ENCODE results near the gene CCDC69.

CCDC69 gene

GRCh38 chr5:151164687-151165392 is 59.1 kb downstream of the CCDC69 start:
- peak; percentile 76 for DNase-seq (ENCODE audit: low spot score)

DNA sequence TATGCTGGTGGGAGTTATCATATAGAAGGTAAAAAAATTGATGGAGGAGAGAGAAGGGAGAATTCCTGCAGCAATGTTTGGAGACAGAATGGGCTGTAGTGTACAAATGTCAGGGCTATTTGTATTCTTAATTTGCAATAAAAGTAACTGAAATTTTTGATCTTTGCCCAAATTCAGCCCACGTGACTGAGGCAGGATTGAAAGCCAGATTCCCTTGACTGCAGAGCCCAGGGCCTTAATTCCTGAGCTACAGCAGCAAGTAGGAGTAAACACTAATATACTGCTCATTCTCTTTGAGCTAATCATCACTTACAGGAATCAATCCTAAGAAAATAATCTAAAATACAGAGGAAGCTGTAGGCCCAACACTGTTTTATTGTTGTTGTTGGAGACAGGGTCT is 61.1 kb downstream of the CCDC69 start:
- DNase-seq (ENCODE audit: low spot score) = no peak

- DNase-seq (ENCODE audit: low spot score) = no peak
Observed at GRCh38 chr5:151159649-151160373, 64.1 kb downstream of the CCDC69 start.

DNA sequence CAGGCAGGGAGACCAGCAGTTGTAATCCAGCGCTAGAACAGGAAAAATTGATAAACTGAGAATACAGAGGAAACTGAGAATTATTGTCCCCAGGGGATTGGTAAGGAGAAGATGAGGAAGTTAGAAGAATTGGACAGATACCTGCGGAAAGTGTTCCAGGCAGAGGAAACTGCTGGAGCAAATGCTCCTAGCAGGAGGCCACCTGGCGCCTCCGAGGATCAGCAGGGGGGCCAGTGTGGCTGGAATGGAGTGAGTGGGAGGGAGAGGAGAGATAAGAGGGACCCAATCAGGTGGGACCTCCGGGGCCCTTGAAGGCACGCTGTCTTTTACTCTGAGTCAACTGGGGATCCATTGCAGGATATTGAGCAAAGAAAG is 65.6 kb downstream of the CCDC69 start:
- DNase-seq (ENCODE audit: low spot score) = no peak

DNA sequence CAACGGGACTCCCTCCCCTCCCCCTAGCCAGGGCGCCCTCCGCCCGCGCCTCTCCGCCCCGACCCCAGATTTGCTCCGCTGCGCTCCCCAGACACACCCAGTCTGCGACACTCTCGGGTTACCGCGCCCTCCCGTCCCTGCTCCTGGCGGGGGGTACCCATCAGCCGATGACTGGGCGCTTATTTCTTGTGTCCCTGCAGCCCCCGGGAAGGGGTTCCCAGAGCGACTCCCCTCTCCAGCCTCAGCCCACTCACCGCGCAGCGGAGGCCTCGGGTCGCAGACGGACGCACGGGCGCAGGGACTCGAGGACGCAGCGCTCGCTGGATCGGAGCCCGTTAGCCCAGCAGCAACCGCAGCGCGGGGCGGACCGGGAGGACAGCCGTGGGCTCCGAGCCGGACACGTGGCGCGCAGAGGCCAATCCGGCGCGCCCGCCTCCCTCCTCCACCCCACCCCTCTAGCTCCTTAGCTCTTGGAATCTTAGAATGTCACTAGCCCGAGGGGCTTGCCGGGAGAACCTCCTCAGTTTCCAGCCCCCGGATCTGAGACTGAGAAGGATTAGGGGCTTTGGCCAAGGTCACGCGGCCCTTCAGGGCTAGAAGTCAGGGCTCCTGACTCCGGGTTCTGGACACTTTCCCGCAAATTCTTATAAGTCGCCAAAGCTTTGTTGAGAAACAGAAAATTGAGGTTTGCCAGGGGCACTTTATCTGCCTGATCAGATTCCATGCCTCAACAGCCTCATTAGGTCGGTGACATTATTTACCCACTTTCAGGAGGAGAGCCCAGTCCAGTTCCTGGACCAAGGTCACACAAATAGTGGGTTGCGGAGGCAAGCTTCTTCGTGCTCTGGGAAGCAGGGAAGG is 66.2 kb downstream of the CCDC69 start, which contains the start of gene ANXA6:
Gene ANXA6 (minus strand): TSS at position 354 of the 861 bp plus-strand sequence. CDS start 9,878 bp downstream, outside the sequence.
- no peak for DNase-seq (ENCODE audit: low spot score)

GRCh38 chr5:151156507-151157420 is 67.1 kb downstream of the CCDC69 start:
- DNase-seq (ENCODE audit: low spot score) = no peak

DNA sequence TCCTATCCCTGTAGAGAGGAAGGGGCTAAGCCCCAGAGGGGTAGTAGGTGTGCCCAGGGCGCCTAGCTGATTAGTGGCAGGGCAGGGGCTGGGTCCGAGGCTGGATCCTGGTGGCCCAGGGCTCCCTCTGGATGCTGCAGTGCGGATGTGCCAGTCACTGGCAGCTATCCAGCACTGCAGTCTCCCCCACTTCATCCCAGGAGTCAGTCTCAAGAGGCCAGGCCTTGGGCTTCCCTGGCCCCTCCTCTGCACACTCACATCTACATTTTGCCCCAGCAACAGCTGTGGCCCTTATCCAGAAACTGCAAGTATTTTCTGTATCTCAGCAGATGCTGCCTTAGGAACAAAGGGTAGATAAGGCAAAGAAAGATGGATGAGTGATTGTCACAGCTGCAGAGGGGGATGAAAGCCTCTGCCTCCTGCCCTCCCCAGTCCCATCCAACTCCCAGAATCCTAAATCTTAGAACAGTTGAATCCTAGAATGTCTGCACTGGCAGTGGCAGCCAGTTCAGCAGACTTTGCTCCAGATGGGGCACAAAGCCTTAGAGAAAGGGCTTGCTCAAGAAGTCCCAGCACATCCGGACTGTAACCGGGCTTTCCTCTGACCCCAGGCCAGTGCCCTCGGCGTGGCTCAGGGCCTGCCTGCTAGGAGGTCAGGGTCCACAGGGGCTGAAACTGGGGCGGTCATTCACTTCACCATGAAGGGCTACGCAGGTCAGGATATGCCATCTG is 68.0 kb downstream of the CCDC69 start:
- no peak for DNase-seq (ENCODE audit: low spot score)

DNA sequence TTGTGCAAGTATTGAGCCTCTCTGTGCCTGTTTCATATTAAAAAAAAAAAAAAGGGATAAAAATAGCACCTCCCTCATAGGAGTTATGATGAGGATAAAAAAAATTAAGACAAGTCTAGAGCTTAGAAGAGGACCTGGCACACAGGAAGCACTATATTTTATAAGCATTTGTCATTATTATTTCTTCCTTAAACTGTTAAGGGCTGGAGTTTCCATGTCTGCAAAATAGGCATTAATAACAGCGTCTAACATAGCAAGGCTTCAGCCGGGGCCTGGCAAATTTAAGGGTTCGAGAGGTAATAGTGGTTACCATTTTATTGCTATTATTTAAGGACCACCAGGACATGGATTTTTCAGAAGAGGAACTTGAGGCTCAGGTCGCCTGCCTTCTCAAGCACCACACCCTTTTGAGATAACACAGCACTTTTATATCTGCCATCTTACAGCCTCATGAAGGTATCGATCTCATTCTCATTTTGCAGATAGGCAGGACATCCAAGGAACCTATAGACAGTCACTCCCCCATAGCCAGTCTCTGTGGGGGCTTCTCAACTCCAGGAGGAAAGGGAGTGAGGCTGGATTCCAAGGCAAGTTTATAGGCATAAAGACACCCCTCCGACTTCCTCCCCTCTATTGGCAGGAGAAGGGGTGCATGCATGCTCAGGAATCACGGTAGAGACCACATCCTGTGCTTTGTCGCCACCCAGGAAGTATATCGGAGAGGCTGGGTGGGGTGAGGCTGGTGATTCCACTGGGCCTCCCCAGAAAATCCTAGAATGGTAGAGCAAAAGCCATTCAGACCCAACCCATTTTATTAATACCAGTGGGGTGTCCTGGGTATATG is 68.7 kb downstream of the CCDC69 start:
- no peak for DNase-seq (ENCODE audit: low spot score)

- DNase-seq (ENCODE audit: low spot score) = no peak
Observed at GRCh38 chr5:151153766-151154272, 70.1 kb downstream of the CCDC69 start.

GRCh38 chr5:151153300-151153699 is 70.6 kb downstream of the CCDC69 start:
- DNase-seq (ENCODE audit: low spot score) = no peak

- DNase-seq (ENCODE audit: low spot score) = no peak
Observed at GRCh38 chr5:151151793-151152192, 72.1 kb downstream of the CCDC69 start.

GRCh38 chr5:151151263-151151660 is 72.6 kb downstream of the CCDC69 start:
- DNase-seq (ENCODE audit: low spot score) = no peak

DNA sequence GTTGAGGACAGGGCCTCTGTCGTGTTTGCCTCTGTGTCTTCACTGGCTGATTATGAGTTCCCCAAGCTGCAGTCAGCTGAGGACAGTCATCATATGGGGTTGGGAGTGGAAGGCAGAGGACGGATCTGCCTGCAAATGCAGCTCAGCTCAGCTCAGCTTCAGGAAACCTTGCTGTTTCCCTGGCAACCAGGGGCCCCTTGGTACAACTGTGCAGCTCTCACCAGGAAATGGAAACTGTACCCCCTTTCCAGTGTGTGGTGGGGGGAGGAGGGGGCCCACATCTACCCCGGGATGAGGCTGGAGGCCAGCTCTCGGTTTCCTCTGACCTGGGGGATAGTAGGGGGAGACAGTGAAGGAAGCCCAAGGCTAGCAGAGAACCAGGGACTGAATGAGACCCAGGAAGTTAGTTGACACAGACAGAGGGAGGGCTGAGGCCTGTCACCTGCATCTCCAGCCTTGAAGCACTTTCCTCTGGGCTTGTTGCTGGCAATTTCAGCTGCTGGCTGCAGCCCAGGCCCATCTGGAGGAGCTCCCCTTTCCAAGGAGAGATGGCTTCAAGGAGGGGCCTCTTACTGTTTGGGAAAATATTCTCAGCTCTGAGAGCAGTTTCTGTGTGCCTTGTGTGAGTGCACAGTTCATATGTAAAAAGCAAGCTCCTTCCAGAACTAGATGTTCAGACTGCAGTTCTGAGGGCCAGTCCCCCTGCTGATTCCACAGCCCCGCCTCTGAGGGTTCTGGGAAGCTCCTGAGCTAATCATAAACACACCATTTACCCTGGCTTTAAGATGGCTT is 73.2 kb downstream of the CCDC69 start:
- no peak for DNase-seq (ENCODE audit: low spot score)

GRCh38 chr5:151148583-151148982 is 75.3 kb downstream of the CCDC69 start:
- no peak for DNase-seq (ENCODE audit: low spot score)

GRCh38 chr5:151147033-151147432 is 76.9 kb downstream of the CCDC69 start:
- DNase-seq (ENCODE audit: low spot score) = no peak

DNA sequence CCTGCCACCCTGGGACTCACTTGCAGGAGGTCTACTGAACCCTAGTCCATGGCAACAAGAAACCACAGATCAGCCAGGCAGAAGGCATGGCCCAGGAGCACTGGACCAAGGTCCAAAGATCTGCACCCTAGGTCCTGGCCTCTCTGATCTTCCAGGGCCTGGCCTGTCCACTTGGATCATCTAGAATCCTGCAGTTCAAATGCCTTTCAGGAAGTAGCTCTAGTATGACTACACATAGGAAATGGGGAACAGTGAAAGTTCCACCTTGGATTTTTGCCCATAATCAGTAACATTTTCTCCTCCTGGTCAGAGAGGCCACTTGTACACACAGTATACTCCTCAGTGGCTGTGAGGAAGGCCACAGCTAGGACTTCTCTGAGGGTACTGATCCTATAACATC is 77.8 kb downstream of the CCDC69 start:
- no peak for DNase-seq (ENCODE audit: low spot score)

DNA sequence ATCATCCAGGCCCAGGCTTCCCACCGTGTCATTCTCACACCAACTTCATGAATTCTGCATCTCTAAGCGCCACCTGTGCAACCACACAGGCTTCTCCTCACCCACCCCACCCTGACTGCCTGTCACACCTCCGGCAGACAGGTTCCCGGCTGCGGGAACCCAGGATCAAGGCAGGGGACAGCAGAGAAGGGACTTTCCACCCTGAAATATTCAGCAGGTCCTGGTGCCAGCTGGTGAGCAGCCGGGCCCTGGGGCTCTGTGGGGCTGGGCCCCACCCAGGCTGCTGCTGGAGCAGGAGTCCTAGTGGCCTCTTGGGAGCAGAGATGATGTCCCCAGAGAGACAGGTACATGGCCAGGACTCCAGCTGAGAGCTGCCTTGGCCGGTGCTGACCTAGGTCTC is 79.0 kb downstream of the CCDC69 start:
- no peak for DNase-seq (ENCODE audit: low spot score)

- DNase-seq (ENCODE audit: low spot score) = no peak
Observed at GRCh38 chr5:151144275-151144674, 79.6 kb downstream of the CCDC69 start.

DNA sequence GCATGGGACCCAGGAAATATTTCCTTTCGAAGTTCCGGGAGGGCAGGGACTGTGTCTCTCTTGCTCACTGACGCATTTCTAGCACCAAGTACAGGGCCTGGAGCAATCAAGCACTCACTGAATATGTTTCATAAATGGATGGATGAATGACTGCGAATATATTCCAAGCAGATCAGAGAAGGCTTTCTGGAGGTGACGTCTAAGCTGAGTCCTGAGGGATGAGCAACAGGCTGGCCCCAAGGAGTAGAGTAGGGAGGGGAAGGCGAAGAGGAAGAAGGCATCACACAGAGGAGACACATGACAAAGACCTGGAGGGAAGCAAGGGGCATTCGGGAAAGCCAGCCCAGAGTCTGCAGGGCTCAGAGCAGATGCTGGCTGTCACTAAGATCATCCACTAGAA is 80.2 kb downstream of the CCDC69 start:
- no peak for DNase-seq (ENCODE audit: low spot score)

All from hematopoietic multipotent progenitor cell treated with erythropoietin and hydrocortisone succinate and interleukin-3 and kit ligand, for 17 days (in vitro differentiated cells).